SH-SY5Y (cell line): Measurements from ENCODE around the gene NEK5.

ENCODE experiments used
- GATA2 ChIP-seq: IDR thresholded peaks from 2 replicates; pipeline ENCODE4 v1.6.1; 2011; ENCODE audit warnings: mild to moderate bottlenecking, low read depth, low read length
- GATA3 ChIP-seq: IDR thresholded peaks from 2 replicates; pipeline ENCODE4 v1.6.1; 2011; ENCODE audit warnings: low read depth, mild to moderate bottlenecking, low read length, moderate library complexity

DNA sequence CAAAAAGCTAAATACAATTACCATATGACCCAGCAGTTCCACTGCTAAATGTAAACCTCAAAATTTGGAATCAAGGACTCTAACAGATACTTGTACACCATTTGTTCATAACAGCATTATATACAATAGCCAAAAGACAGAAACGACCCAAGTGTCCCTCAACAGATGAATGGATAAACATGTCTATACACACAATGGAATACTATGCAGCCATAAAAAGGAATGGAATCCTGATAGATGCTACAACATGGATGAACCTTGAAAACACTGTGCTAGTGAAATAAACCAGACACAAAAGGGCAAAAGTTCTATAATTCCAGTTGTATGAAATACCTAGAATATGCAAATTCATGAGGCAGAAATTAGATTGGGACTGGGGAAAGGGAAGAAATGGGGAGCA is 18.4 kb upstream of the NEK5 start:
- no peak for TF ChIP-seq GATA2
- no peak for TF ChIP-seq GATA3
